ENCODE results near the gene USP30. TPM values are rescaled to one million over a fixed set of nuclear protein-coding genes. Genes with fewer than 3 reads are reported as not detected.

USP30 gene
- total and polyA plus RNA-seq, 8 donors = 3.2 to 41.4 (median 10.9) TPM

- H3K27ac ChIP-seq = no peak overlapping the region
- WGBS, 5 donors = 52 to 79% (median 68%) methylated on average over 2 of the region's 2 CpGs
- no peaks in the 10 kb centered on the region for H3K9me3 ChIP-seq
- peaks cover 0 to 3% (median 0%) of the 10 kb centered on the region in 4 donors for H3K4me1 ChIP-seq
- TF ChIP-seq EP300 (IDR thresholded peaks at IDR 0.05) = no peak
- TF ChIP-seq POLR2AphosphoS5 (IDR thresholded peaks at IDR 0.05) = no peak
- TF ChIP-seq CTCF (IDR thresholded peaks at IDR 0.05) = no peak
- no peak for TF ChIP-seq POLR2A (IDR thresholded peaks at IDR 0.05)
- H3K36me3 ChIP-seq = peaks cover 67 to 100% (median 100%) of the 10 kb centered on the region in 4 donors
- intact Hi-C loops (cut with DNase I; ENCODE audit: low total_unique reads) = no loop called here
- H3K27me3 ChIP-seq = no peaks in the 10 kb centered on the region
- DNase-seq = no peak
- no peak overlapping the region for H3K4me3 ChIP-seq
Measured at GRCh38 chr12:109084425-109084824, 32.0 kb downstream of the USP30 start.

GRCh38 chr12:109085590-109085989 is 33.2 kb downstream of the USP30 start:
- H3K36me3 ChIP-seq = peaks cover 70 to 100% (median 100%) of the 10 kb centered on the region in 4 donors
- TF ChIP-seq POLR2A (IDR thresholded peaks at IDR 0.05) = no peak
- no peak for TF ChIP-seq CTCF (IDR thresholded peaks at IDR 0.05)
- no peak for TF ChIP-seq EP300 (IDR thresholded peaks at IDR 0.05)
- no peak for TF ChIP-seq POLR2AphosphoS5 (IDR thresholded peaks at IDR 0.05)
- H3K4me3 ChIP-seq = no peak overlapping the region
- peaks cover 0 to 3% (median under 1%) of the 10 kb centered on the region in 4 donors for H3K4me1 ChIP-seq
- intact Hi-C loops (cut with DNase I; ENCODE audit: low total_unique reads) = no loop called here
- DNase-seq = no peak
- no peaks in the 10 kb centered on the region for H3K9me3 ChIP-seq
- WGBS, 5 donors = 95 to 96% (median 96%) methylated on average over 11 of the region's 11 CpGs
- H3K27me3 ChIP-seq = no peaks in the 10 kb centered on the region
- H3K27ac ChIP-seq = no peak overlapping the region

- Histone ChIP-seq H3K27ac (no peak overlapping the region), H3K27me3 (no peaks in the 10 kb centered on the region), H3K9me3 (no peaks in the 10 kb centered on the region), H3K4me3 (no peak overlapping the region), H3K36me3 (peaks cover 59 to 91% (median 91%) of the 10 kb centered on the region in 4 donors), H3K4me1 (peaks cover 9 to 18% (median 14%) of the 10 kb centered on the region in 4 donors)
- intact Hi-C loops (cut with DNase I; ENCODE audit: low total_unique reads) = no loop called here
- TF ChIP-seq POLR2AphosphoS5 (IDR thresholded peaks at IDR 0.05) (no peak), POLR2A (IDR thresholded peaks at IDR 0.05) (no peak), CTCF (IDR thresholded peaks at IDR 0.05) (no peak)
- WGBS, 5 donors = 44 to 62% (median 49%) methylated on average over 4 to 5 of the region's 5 CpGs
- no peak for DNase-seq
Measured at GRCh38 chr12:109087250-109087649, 34.9 kb downstream of the USP30 start.

GRCh38 chr12:109088818-109089217 is 36.4 kb downstream of the USP30 start:
- no peak overlapping the region for H3K27ac ChIP-seq
- H3K4me3 ChIP-seq = no peak overlapping the region
- peaks cover 18 to 32% (median 27%) of the 10 kb centered on the region in 4 donors for H3K4me1 ChIP-seq
- intact Hi-C loops (cut with DNase I; ENCODE audit: low total_unique reads) = no loop called here
- no peaks in the 10 kb centered on the region for H3K27me3 ChIP-seq
- peaks cover 43 to 76% (median 75%) of the 10 kb centered on the region in 4 donors for H3K36me3 ChIP-seq
- no peaks in the 10 kb centered on the region for H3K9me3 ChIP-seq
- 69 to 79% (median 77%) methylated on average over 6 of the region's 6 CpGs for WGBS, 5 donors
- no peak for TF ChIP-seq POLR2AphosphoS5 (IDR thresholded peaks at IDR 0.05)
- TF ChIP-seq CTCF (IDR thresholded peaks at IDR 0.05) = no peak
- TF ChIP-seq POLR2A (IDR thresholded peaks at IDR 0.05) = no peak
- TF ChIP-seq EP300 (IDR thresholded peaks at IDR 0.05) = no peak
- DNase-seq = no peak
